Stomach (tissue), 19 donors: ENCODE results near the gene GBP2. TPM values are rescaled to one million over a fixed set of nuclear protein-coding genes. Genes with fewer than 3 reads are reported as not detected.

Source experiments
- DNase-seq, 2 donors: peaks; one replicate each; pipeline versions ENCODE4 v3.0.0 to v3.0.0-alpha.2; 2013 to 2019
- H3K27ac ChIP-seq, 5 donors: fragments of 200-600 bp in 4 of 5; sonication (generic) in 4 of 5; one replicate each; pipeline ENCODE4 v1.5.1; 2013 to 2019; ENCODE audit warnings: mild to moderate bottlenecking in 1 of 5, moderate library complexity in 1 of 5
- H3K27me3 ChIP-seq, 3 donors: fragments of 200-600 bp; sonication (generic); one replicate each; pipeline ENCODE4 v1.5.1; 2017 to 2019; ENCODE audit warnings: mixed run types in 1 of 3
- H3K36me3 ChIP-seq, 4 donors: fragments of 200-600 bp; sonication (generic); 1 replicate in 3 of 4; 2 replicates in 1 of 4; pipeline ENCODE4 v1.5.1; 2016 to 2019
- H3K4me1 ChIP-seq, 4 donors: fragments of 200-600 bp; sonication (generic); one replicate each; pipeline ENCODE4 v1.5.1; 2016 to 2019
- H3K4me3 ChIP-seq, 4 donors: fragments of 200-600 bp; sonication (generic) in 3 of 4; one replicate each; pipeline ENCODE4 v1.5.1; 2016 to 2019; ENCODE audit warnings: mild to moderate bottlenecking in 1 of 4
- H3K9me3 ChIP-seq, 4 donors: fragments of 200-600 bp; sonication (generic); one replicate each; pipeline ENCODE4 v1.5.1; 2016 to 2019
- CTCF ChIP-seq, 7 experiments: fragments of 450-650 bp in 4 of 7; fragments of 200-600 bp in 3 of 7; sonication (generic) in 3 of 7; IDR thresholded peaks; one replicate each; pipeline ENCODE4 v1.5.1; 2016 to 2019; ENCODE audit warnings: antibody characterized with exemption in 7 of 7, control low read depth in 2 of 7, mild to moderate bottlenecking in 1 of 7
- EP300 ChIP-seq: sonication (generic); formaldehyde crosslinking; IDR thresholded peaks from one replicate; pipeline ENCODE4 v1.6.1; 2017; ENCODE audit warnings: antibody characterized with exemption
- POLR2A ChIP-seq, 4 donors: fragments of 450-650 bp; IDR thresholded peaks; one replicate each; pipeline ENCODE4 v1.6.1; 2016; ENCODE audit warnings: antibody characterized with exemption in 4 of 4, control low read depth in 2 of 4, mild to moderate bottlenecking in 1 of 4, moderate library complexity in 1 of 4
- POLR2AphosphoS5 ChIP-seq, 3 donors: sonication (generic); formaldehyde crosslinking; IDR thresholded peaks; one replicate each; pipeline ENCODE4 v1.6.1; 2016; ENCODE audit warnings: antibody characterized with exemption in 3 of 3
- WGBS, 5 donors: extraction: QIAGEN DNeasy Blood & Tissue Kit in 3 of 5; methylation state at CpG; one replicate each; pipeline versions ENCODE4 v1.1.5 to v1.1.7; 2013 to 2018; 5-methylcytosine and 5-hydroxymethylcytosine counted together
- intact Hi-C: fragments of 100-400 bp; cut with DNase I; formaldehyde crosslinking; loops from one replicate; pipeline ENCODE4 v1.15.1; 2023; ENCODE audit warnings: low total_unique reads
- long read RNA-seq, 10 donors: transcript quantifications; one replicate each; lab custom pipeline, GENCODE V29; 2026
- polyA plus RNA-seq, 3 donors: library from polyadenylated mRNA; stranded (reverse); fragments of 200-250 nt; gene quantifications; one replicate each; pipeline ENCODE4 v1.2.3, GENCODE V29; 2013
- total RNA-seq, 5 donors: library from RNA; depleted of rRNA; stranded (reverse); fragments of >200 nt; gene quantifications; one replicate each; pipeline versions ENCODE4 v1.1.0 to v1.2.3, GENCODE V29; 2014 to 2016
- donor health status: healthy with polysubstance abuse.
- donor health status: Bipolar disorder and iron deficiency.
- donor health status: healthy.

Gene GBP2
- total RNA-seq (10 to 100 TPM; 21.0 to 74.2 (median 60.3) TPM), polyA plus RNA-seq (100 to 1,000 TPM in 1 of 3 donors, 10 to 100 TPM in 2; 37.9 to 119 (median 66.0) TPM)
- long read RNA-seq, donor 1, transcript GBP2-201 (11 exons, 2,220 nt): major isoform, 5 of 11 reads
- long read RNA-seq, donor 1, partial matches to known transcripts: 6 of 11 reads
- long read RNA-seq, donor 1, other reads (novel, unspliced or antisense): 0 of 11 reads
- long read RNA-seq, donor 2, transcript GBP2-201 (11 exons, 2,220 nt): major isoform, 5 of 11 reads
- long read RNA-seq, donor 2, partial matches to known transcripts: 6 of 11 reads
- long read RNA-seq, donor 2, other reads (novel, unspliced or antisense): 0 of 11 reads
- long read RNA-seq, donor 3, transcript GBP2-201 (11 exons, 2,220 nt): major isoform, 8 of 14 reads
- long read RNA-seq, donor 3, partial matches to known transcripts: 6 of 14 reads
- long read RNA-seq, donor 3, other reads (novel, unspliced or antisense): 0 of 14 reads
- long read RNA-seq, donor 4: 0 reads
- long read RNA-seq, donor 5, transcript GBP2-201 (11 exons, 2,220 nt): major isoform, 5 of 5 reads
- long read RNA-seq, donor 5, partial matches to known transcripts: 0 of 5 reads
- long read RNA-seq, donor 5, other reads (novel, unspliced or antisense): 0 of 5 reads
- long read RNA-seq, donor 6: 0 reads
- long read RNA-seq, donor 7, transcript GBP2-201 (11 exons, 2,220 nt): major isoform, 10 of 23 reads
- long read RNA-seq, donor 7, partial matches to known transcripts: 13 of 23 reads
- long read RNA-seq, donor 7, other reads (novel, unspliced or antisense): 0 of 23 reads
- long read RNA-seq, donor 8, partial matches to known transcripts: 6 of 10 reads
- long read RNA-seq, donor 8, other reads (novel, unspliced or antisense): 0 of 10 reads
- long read RNA-seq, donor 9, partial matches to known transcripts: 24 of 28 reads
- long read RNA-seq, donor 9, other reads (novel, unspliced or antisense): 0 of 28 reads
- long read RNA-seq, donor 10, partial matches to known transcripts: 0 of 3 reads
- long read RNA-seq, donor 10, other reads (novel, unspliced or antisense): 0 of 3 reads

DNA sequence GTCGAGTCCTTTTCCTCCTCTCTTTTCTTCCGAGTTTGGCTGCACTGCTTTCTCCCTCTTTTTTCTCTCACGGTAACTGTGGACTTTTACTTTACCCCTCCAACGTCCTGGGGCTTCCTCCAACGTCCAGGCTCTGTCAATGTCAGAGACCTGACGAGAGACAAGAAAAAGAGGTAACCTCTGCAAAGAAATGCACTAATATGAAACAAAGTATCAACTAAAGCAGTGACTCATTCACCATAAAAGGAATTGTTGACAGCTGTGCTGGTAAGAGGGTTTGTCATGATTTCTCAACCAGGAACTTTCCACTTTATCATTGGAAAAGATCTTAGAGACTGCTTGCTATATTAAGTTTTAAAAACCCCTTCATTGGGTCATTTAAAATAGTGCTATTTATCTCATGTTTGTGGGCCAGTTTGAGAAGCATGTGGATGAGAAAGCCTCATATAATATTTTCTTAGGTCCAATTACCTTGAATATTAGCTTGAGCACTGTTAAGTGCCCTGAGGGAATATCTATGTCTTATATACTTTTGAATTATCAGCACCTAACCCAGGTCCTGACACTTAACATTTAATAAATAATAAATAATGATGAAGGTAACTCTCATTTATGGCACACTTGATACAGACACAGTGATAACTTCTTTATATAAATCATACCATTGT is at the start of gene GBP2:
Gene GBP2 (minus strand): TSS at position 202 of the 668 bp plus-strand sequence. CDS start 4,148 bp downstream, outside the sequence.
- Histone ChIP-seq H3K27ac (peak within 1 kb of the TSS; percentile 64 to 90 (median 79)), H3K4me1 (peaks cover 14 to 84% (median 39%) of the 10 kb centered on the region in 4 donors), H3K36me3 (peaks cover 0 to 11% (median 8%) of the 10 kb centered on the region in 4 donors), H3K27me3 (no peaks in the 10 kb centered on the region), H3K4me3 (peak within 1 kb of the TSS; percentile 38 to 56 (median 52)), H3K9me3 (no peaks in the 10 kb centered on the region)
- WGBS, 5 donors: 3 to 6% (median 5%) methylated on average over 6 of the region's 6 CpGs
- TF ChIP-seq POLR2A (IDR thresholded peaks at IDR 0.05): no peak
- peak in 2 of 3 donors; percentile 66 to 77 for TF ChIP-seq POLR2AphosphoS5 (IDR thresholded peaks at IDR 0.05)
- no peak for TF ChIP-seq CTCF (IDR thresholded peaks at IDR 0.05)
- no peak for TF ChIP-seq EP300
- intact Hi-C loops: no loop called here
- DNase-seq: peak in 1 of 2 donors; percentile 73

- 88 to 97% (median 91%) methylated on average over 3 of the region's 3 CpGs for WGBS, 5 donors
- DNase-seq: no peak
- Histone ChIP-seq H3K36me3 (no peaks in the 10 kb centered on the region), H3K27me3 (no peaks in the 10 kb centered on the region), H3K4me3 (no peak overlapping the region), H3K27ac (no peak overlapping the region), H3K9me3 (no peaks in the 10 kb centered on the region), H3K4me1 (peaks cover 0 to 2% (median 0%) of the 10 kb centered on the region in 4 donors)
- intact Hi-C loops: no loop called here
- TF ChIP-seq POLR2A (IDR thresholded peaks at IDR 0.05) (no peak), CTCF (IDR thresholded peaks at IDR 0.05) (no peak), POLR2AphosphoS5 (IDR thresholded peaks at IDR 0.05) (no peak), EP300 (no peak)
Observed at GRCh38 chr1:89174491-89174890, 48.6 kb upstream of the GBP2 start.

GRCh38 chr1:89172468-89173143 is 46.7 kb upstream of the GBP2 start:
- no peak for DNase-seq
- H3K27ac ChIP-seq: no peak overlapping the region
- no peaks in the 10 kb centered on the region for H3K9me3 ChIP-seq
- intact Hi-C loops: no loop called here
- H3K4me1 ChIP-seq: peaks cover 0 to 13% (median 0%) of the 10 kb centered on the region in 4 donors
- H3K4me3 ChIP-seq: no peak overlapping the region
- TF ChIP-seq POLR2A (IDR thresholded peaks at IDR 0.05): no peak
- no peaks in the 10 kb centered on the region for H3K27me3 ChIP-seq
- no peaks in the 10 kb centered on the region for H3K36me3 ChIP-seq
- WGBS, 5 donors: 67 to 87% (median 83%) methylated on average over 4 of the region's 4 CpGs

GRCh38 chr1:89171067-89171438 is 45.1 kb upstream of the GBP2 start:
- intact Hi-C loops: no loop called here
- Histone ChIP-seq H3K4me3 (no peak overlapping the region), H3K36me3 (no peaks in the 10 kb centered on the region), H3K27ac (no peak overlapping the region), H3K9me3 (no peaks in the 10 kb centered on the region), H3K27me3 (no peaks in the 10 kb centered on the region), H3K4me1 (peaks cover 0 to 13% (median 0%) of the 10 kb centered on the region in 4 donors)
- DNase-seq: no peak
- TF ChIP-seq POLR2AphosphoS5 (IDR thresholded peaks at IDR 0.05) (no peak), CTCF (IDR thresholded peaks at IDR 0.05) (no peak), POLR2A (IDR thresholded peaks at IDR 0.05) (no peak), EP300 (no peak)
